ENCODE measurements around the gene ATP2C2. TPM values are rescaled to one million over a fixed set of nuclear protein-coding genes. Genes with fewer than 3 reads are reported as not detected.

The ATP2C2 gene
- total RNA-seq, 1 donor from 2014 or later: 1.7 TPM

GRCh38 chr16:84497418-84498222 is 129.3 kb downstream of the ATP2C2 start:
- DNase-seq (ENCODE audit: low spot score): no peak

DNA sequence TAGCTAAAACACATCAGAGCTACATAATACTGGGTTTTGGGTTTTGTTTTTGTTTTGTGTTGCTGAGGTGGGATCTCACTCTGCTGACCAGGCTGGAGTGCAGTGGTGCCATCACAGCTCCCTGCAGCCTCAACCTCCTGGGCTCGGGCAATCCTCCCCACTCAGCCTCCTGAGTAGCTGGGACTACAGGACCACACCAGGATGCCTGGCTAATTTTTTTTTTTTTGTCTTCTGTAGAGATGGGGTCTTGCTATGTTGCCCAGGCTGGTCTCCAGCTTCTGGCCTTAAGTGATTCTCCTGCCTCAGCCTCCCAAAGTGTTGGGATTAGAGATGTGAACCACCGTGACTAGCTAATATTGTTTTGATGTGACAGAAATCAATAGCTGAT is 129.9 kb downstream of the ATP2C2 start:
- no peak for DNase-seq (ENCODE audit: low spot score)

GRCh38 chr16:84498859-84499620 is 130.7 kb downstream of the ATP2C2 start:
- DNase-seq (ENCODE audit: low spot score): no peak

DNA sequence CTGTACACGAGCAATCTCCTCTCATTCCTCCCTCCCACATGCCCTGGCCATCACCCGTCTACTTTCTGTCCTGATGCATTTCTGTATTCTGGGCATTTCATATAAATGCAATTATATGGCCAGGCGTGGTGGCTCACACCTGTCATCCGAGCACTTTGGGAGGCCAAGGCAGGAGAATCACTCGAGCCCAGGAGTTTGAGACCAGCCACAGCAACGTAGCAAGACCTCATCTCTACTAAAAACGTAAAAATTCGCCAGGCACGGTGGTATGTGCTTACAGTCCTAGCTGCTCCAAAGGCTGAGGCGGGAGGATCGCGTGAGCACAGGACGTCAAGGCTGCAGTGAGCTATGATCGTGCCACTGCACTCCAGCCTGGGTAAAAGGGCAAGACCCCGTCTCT is 131.3 kb downstream of the ATP2C2 start:
- DNase-seq (ENCODE audit: low spot score): no peak

GRCh38 chr16:84500531-84500930 is 132.2 kb downstream of the ATP2C2 start:
- no peak for DNase-seq (ENCODE audit: low spot score)

DNA sequence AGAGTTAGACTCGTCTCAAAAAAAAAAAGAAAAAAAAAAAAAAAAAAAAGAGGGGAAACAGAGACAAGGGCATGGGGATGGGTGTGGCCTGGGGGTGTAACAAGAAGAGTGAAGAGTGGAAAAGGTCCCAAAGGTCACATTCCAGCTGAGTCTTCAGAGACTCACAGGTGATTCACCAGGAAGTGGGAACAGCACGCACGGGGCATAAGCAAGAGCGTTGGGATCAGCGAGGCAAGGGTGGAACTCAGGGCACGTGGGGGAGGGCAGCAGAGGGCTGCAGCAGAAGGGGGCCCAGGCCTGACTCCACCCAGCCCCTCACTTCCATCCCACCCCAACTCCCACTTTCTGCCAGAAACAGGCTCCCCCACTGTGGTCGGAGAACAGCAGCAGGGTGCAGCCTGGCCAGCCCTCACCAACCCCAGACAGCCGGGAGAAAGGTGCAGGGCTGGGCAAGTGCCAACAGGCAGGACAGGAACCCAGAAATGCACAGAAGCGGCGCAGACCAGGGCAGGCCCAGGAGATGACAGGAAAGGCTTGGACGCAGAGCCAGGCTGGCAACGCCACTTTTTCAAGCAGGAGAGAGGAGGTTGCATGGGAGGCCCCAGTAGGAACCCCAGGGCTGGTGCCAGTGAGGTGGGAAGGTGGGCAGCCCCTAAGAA is 132.9 kb downstream of the ATP2C2 start:
- no peak for DNase-seq (ENCODE audit: low spot score)

- no peak for DNase-seq (ENCODE audit: low spot score)
Measured at GRCh38 chr16:84502075-84502474, 133.7 kb downstream of the ATP2C2 start.

DNA sequence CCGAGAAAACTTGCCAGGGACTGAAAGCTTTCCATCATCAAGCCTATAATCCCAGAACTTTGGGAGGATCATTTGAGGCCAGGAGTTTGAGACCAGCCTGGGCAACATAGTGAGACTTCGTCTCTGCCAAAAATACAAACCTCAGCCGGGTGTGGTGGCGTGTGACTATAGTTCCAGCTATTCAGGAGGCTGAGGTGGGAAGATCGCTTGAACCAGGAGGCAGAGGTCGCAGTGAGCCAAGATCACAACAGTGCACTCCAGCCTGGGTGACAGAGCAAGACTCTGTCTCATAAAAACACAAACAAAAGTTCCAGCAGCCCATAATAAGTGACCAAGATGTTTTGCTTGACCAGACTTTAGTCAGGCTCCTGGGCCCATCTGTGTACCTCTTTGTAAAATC is 134.2 kb downstream of the ATP2C2 start:
- DNase-seq (ENCODE audit: low spot score): no peak

DNA sequence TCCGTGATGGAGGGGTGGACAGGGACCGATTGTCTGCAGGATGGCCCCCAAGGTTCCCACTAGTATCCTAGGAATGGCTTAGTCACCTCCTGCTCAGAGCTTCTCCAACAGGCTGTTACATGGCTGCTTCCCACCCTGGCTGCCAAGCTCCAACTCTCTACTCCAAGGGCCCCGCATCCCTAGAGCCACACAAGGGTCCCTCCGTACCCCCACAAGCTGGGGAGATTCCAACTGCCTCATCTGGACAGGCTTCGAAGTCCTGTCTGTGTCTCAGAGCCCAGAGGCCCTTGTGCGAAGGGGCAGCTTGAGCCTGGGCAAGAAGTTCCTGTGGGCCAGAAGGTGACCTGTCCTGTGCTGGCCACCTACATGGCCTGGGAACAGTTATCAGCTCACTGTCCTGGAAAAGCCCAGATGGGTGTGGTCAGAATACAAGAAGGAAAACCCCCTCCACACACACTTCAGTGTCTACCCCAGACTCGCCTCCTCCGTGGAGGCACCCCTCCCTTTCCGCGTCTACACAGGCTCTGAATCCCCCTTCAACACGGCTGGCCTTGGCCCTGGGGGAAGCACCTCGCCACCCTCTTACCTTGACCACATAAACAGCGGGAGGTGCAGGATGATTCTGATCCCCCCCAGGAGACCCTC is 135.5 kb downstream of the ATP2C2 start:
- no peak for DNase-seq (ENCODE audit: low spot score)

DNA sequence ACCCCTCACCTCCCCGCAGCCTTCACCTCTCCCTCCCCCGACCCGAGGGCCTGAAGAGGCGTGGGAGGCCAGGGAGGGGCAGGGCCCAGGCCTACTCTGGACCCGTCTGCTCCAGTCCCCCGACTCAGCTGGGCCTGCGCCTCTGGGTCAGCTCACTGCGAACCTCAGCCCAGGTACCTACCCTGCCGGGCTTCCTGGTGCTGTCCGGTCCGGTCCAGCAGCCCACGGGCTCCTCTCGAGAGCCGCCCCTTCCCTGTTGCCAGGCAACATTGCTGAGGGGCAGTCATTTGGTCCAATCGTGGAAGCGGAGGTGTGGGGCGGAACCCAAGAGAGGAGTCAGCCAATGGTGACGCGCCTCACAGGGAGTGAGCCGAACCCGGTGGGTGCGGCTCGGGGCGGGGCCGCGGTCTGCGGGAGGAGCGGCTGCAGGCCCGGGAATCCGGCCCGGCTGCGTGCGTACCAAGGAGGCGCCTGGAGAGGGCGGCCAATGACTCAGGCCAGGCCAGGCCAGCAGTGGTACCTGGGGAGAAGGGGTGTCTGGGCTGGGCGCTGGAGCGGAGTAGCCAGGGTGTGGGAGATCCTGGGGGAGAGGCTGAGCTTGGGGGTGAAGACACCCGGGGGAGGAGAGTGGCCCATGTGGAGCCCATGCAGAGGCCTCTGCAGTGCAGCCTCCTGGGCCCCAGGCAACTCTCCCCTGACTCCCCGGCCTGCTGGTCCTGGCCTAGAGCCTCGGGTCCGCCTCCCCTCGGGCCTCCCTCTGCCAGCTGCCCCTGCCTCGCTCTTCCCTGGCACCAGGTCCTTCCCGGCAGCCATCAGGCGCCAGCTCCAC is 136.3 kb downstream of the ATP2C2 start, which contains the start of gene MEAK7:
Gene MEAK7, minus strand, starts transcription at position 240 of the 829 bp plus-strand sequence. CDS start 6,573 bp downstream, outside the sequence.
- DNase-seq (ENCODE audit: low spot score): peak; percentile 99

DNA sequence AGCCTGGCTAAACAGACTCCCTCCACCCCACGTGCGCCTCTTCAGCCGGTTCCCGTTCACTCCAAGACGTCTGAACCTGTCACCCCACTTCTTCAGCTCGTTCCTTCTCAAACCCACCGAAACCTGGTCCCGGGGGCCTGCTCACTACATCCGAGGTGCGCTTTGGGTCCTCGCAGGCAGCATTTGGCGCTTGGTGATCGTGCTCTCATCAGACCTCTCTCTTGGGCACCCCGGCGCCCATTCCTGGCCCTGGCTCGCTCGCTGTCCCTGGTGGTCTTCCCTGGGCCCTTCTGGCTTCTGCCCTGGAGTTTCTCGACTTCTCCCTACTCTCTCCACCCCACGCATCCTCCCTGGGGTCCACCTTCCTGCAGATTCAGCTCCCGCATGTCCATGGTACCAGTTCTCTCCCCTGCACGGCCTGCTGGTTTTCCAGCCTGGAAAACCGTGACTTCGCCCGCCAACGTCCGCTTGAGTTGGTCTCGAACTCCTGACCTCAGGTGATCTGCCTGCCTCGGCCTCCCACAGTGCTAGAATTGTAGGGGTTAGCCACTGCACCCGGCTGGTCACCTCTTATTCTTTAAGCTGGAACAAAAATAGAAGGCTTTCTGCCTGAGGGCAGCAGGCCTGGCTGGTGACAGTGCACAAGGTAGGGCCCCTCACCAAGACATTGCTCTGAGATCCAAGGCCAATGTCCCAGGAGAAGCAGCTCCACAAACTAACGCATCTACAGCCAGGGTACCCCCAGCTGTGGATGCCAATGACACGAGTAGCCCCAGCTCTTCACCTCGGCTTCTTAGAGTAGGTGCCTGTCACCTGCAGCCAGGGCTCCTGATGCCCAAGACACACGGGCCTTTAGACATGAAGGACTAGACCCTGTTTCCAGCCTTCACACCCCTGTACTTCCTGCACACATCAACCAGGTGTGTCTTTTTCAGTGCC is 137.2 kb downstream of the ATP2C2 start:
- DNase-seq (ENCODE audit: low spot score): no peak

DNA sequence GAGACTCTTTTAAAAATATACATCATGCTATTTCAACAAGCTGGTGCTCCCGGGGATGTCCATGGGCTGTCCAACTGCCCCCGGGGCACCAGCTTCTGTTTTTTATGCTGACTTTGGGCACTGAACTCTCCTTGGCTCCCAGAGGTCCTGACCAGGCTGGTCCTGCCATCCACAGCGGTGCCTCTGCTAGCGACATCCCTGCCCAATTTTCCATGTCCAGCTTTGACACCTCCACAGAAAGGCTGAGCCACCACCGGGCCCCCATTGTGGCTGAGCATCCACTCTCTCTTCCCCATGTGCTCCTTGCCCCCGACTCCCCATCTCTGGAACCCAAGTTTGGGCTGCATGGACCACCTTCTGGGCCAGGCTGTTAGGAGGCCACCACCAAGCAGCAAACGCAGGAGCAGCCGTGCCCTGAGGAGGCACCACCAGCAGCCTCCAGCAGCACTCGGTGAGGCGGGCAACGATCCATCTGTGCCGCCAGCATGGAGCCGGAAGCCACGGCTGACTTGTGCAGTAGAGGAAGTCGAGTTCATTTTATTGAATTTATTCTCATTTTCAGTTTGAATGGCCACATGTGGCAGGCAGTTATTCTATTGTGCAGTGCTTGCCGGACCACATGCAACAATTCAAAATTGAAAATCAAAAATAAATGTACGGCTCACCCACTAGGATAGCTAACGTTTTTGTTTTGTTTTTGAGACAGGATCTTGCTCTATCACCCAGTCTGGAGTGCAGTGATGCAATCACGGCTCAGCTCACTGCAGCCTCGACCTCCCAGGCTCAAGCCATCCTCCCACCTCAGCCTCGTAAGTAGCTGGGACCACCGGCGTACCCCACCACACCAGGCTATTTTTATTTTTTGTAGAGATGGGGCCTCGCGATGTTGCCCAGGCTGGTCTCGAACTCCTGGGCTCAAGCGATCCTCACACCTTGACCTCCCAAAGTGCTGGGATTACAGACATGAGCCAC is 139.0 kb downstream of the ATP2C2 start:
- DNase-seq (ENCODE audit: low spot score): no peak

DNA sequence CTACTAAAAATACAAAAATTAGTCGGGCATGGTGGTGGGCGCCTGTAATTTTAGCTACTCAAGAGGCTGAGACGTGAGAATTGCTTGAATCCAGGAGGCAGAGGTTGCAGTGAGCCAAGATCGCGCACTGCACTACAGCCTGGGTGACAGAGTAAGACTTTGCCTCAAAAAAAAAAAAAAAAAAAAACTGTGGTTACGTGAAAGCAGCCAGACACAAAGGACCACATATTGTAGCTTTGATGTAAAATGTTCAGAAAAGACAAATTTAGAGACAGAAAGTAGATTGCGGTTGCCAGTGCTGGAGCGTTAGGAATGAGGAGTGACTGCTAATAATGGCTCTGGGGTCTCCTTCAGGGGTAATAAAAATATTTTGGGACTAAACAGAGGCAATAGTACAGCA is 140.2 kb downstream of the ATP2C2 start:
- DNase-seq (ENCODE audit: low spot score): no peak

DNA sequence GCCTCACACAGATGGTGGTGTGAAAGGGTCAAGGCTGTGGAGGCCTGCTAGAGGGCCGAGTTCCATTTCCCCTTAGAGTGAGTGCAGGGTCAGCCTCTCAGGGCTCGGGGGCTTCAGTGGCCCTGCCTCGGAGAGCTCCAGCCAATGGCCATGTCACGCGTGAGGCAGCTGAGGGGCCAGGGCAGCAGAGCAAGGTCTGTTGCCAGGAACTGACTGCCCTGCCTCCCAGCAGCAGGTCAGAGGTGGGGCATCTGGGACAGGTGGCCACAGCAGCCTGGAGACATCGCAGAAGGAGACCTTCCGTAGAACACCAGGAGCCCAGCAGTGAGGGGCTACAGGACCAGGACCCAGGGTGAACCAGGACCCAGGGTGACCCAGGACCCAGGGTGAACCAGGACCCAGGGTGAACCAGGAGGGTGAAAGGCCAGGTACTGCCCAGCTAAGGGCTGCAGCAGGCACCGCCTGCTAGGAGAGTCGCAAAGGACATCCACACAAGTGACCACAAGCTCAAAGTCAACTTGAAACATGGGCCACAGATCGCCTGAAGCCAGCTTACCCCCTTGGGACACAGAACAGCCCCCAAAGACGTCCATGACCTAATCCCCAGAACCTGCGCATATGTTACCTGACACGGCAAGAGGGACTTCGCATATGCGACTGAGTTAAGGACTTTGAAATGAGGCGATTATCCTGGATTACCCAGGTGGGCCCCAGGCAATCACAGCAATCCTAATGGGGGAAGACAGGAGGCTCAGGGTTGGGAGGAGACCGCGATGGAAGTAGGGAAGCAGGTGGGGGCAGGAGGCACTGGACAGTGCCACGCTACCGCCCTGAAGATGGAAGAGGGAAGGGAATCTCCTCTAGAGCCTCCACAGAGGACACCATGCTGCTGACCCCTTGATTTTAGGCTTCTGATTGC is 141.0 kb downstream of the ATP2C2 start:
- no peak for DNase-seq (ENCODE audit: low spot score)

GRCh38 chr16:84511180-84511800 is 143.0 kb downstream of the ATP2C2 start:
- DNase-seq (ENCODE audit: low spot score): peak; percentile 89

GRCh38 chr16:84511831-84512230 is 143.5 kb downstream of the ATP2C2 start:
- no peak for DNase-seq (ENCODE audit: low spot score)

GRCh38 chr16:84513123-84513522 is 144.8 kb downstream of the ATP2C2 start:
- DNase-seq (ENCODE audit: low spot score): peak; percentile 62
